HG03442 (cell line): ENCODE results near the gene ARFRP1.
A peak's percentile ranks its signal among the peaks of the same experiment; 100 is the strongest.

Experiments used
- ATAC-seq: cut with Tn5 transposase; IDR thresholded peaks from one replicate; pipeline ENCODE4 v1.9.1; 2021; ENCODE audit warnings: mild to moderate bottlenecking, moderate library complexity; ENCODE audit not compliant: unreplicated experiment

The ARFRP1 gene

GRCh38 chr20:63744158-63744557 is 36.4 kb upstream of the ARFRP1 start:
- no peak for ATAC-seq

- ATAC-seq: no peak
These were observed 35.6 kb upstream of the ARFRP1 start for GRCh38 chr20:63743210-63743970.

GRCh38 chr20:63742381-63743024 is 34.7 kb upstream of the ARFRP1 start:
- no peak for ATAC-seq

- no peak for ATAC-seq
These were observed 34.1 kb upstream of the ARFRP1 start for GRCh38 chr20:63741676-63742380.

GRCh38 chr20:63741354-63741675 is 33.5 kb upstream of the ARFRP1 start:
- ATAC-seq: no peak

- no peak for ATAC-seq
These were observed 33.0 kb upstream of the ARFRP1 start for GRCh38 chr20:63740627-63741353.

GRCh38 chr20:63740070-63740626 is 32.4 kb upstream of the ARFRP1 start:
- ATAC-seq: peak; percentile 15

GRCh38 chr20:63739130-63740069 is 31.6 kb upstream of the ARFRP1 start, which contains the start of gene SLC2A4RG:
Gene SLC2A4RG, plus strand, starts transcription at chr20:63739776. Its CDS starts 137 bp downstream, at chr20:63739913.
- ATAC-seq: peak; percentile 49

GRCh38 chr20:63738687-63739129 is 30.9 kb upstream of the ARFRP1 start:
- ATAC-seq: no peak

- no peak for ATAC-seq
These were observed 30.3 kb upstream of the ARFRP1 start for GRCh38 chr20:63737945-63738686.

GRCh38 chr20:63737695-63737944 is 29.8 kb upstream of the ARFRP1 start:
- ATAC-seq: no peak

GRCh38 chr20:63736893-63737694 is 29.3 kb upstream of the ARFRP1 start:
- ATAC-seq: no peak

- ATAC-seq: no peak
These were observed 28.3 kb upstream of the ARFRP1 start, which contains the start of gene LIME1 for GRCh38 chr20:63735859-63736718. Gene LIME1, plus strand, starts transcription at chr20:63736664. Its CDS starts 886 bp downstream, at chr20:63737550.

GRCh38 chr20:63734946-63735858 is 27.4 kb upstream of the ARFRP1 start:
- no peak for ATAC-seq

GRCh38 chr20:63734111-63734945 is 26.6 kb upstream of the ARFRP1 start:
- ATAC-seq: no peak
